Stimulated activated CD4-positive, alpha-beta T cell treated with anti-CD3 and anti-CD28 coated beads, Interleukin-15, amount 100 ng/mL, for 24 hours (primary cell): ENCODE measurements around the gene DEFB113.
"Not testable (repeated sequence)": the region's sequence is repeated elsewhere in the genome, so short reads cannot be mapped to it uniquely, and the experiment has no call there.

Source experiments
- DNase-seq: peaks from one replicate; pipeline ENCODE4 v3.0.0-alpha.2; 2020

The DEFB113 gene, protein sequence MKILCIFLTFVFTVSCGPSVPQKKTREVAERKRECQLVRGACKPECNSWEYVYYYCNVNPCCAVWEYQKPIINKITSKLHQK

DNA sequence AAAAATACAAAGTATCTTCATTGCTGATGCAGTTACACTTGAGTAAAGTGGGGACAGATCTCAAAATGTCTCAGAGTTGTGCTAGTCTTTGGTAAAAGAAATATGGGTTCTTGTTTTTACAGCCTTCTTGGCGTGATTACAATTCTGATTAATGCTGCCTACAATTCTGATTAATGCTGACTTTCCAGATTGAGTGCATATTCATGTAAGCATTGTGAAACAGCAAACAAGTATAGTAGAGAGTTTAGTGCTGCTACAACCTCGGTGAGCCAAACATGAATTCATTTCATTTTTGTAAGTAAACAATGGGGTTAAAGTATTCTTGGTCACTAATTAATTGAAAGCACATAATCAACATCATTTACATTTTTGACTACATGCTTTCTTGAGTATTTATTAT lies at the start of gene DEFB113:
DEFB113 (minus strand) TSS at position 21 of the 400 bp plus-strand sequence; CDS start at position 21, 0 bp downstream.
- DNase-seq = no peak

DNA sequence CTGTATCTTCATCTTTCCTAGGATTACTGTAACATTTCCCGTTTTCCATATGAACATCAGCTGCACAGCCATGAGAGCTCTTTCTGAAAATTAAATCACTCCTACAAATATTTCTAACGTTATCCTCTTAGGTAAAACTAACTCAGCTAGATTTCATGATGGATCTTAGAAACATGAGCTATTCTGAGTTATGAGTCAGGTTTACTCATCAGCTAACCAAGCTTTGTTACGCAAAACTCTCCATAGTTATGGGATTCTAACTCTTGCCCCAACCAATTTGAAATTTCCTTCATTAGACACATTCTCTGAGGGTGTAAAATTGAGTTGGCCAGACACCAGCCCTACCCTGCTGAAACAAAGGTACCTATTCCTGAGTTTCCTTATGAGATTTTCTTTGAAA lies 38.4 kb upstream of the DEFB113 start:
- DNase-seq = no peak

DNA sequence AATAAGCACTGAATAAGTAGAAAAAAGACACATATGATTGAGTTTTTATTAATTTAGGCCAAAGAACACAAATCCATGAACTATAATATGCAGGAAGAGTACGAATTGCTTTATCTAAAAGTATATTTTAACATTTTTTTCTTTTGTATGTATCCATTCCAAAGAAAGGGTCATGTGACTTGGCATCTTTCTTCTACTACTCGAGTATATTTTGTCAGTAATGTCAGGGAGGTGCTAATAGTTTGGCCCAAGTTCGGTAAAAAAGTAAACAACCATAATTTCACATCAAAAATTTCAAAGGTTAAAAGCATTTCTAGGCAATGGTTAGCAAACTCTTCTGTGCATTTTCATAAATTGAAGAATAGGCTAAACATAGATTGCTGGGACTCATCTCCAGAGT lies 33.7 kb upstream of the DEFB113 start:
- no peak for DNase-seq

DNA sequence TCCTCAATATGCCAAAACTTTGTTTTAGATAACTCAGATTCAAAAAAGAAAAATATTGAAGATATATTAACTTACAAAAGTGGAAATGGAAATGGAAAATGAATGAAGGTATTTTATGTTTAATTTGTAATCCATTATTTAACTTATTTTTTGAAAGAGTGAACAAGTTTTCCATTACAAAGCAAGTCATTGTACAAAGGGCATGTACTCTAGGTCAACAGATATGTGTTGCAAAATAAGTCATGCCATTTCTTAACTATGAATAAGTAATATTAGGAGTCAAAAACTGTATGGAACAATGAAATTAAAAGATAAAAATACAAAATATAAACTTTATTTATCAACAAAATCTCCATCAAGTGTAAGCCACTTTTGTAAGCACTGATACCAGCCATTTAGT lies 25.9 kb upstream of the DEFB113 start:
- DNase-seq = no peak

DNA sequence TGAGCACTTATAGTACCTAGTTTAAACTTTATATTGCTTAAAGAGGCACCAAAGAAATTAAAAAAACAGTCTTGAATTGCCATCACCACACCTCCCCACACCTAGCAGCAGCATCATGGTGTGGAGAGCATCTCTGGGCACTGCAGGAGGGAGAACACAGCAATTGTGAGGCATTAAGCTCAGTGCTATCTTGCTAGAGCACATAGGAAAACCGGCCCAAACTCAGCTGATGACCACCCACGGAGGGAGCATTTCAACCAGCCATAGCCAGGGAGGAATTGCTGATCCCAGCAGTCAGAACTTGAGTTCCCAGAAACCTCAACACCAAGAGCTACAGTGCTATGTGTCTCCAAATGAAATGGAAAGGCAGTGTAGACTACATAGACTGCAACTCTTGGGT lies 19.5 kb upstream of the DEFB113 start:
- DNase-seq = no peak

DNA sequence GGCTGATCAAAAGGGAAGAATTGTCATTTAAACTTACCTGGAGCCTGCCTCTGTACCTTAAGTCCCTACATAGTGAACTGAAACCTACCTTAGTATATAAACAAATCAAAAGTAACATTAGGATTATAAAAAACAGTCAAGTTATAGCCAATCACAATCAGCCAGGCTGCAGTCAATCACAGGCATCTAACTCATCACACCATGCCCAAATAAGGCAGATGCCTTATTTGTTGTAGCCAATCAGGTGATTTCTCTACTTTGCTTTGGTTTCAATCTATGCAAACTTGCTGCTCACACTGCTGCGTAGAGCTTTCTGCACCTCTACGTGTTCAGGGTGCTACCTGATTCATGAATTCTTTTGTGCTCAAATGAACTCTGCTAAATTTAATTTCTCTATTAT lies 18.3 kb upstream of the DEFB113 start:
- no peak for DNase-seq

DNA sequence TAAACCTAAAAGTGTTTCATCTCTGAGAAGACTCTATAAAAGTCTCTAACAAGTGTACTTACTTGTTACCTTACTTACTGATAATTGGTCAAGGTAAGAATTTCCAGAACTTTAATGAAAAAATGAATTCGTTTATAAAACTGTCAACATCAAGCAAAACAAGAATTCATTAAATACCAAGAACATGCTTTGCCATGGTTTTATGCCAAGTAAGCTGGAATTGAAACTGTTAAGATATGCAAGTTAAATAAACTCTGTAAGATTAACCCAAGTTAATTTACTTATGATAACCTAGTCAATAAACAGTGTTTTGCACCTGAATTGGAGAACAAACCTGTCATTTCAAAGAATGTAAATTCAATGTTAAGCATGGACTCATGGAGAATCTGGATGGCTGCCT lies 17.1 kb upstream of the DEFB113 start:
- no peak for DNase-seq

DNA sequence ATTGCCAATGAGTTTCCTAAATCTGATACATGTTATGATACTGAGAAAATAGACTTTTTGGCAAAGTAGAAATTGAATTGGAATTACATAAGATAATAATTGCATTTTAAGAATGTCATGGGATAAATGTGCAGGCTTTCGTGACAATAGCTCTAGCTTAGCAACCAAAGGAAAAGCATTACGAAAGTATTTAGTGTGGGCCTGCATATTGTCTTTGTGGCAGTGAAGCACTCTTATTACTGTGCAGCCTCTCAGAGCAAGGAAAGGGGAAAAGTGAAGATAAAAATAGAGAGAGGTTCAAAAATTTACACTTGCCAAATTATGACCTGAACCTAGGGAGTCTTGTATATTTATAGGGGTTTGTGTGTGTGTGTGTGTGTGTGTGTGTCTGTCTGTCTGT lies 12.6 kb upstream of the DEFB113 start:
- no peak for DNase-seq

DNA sequence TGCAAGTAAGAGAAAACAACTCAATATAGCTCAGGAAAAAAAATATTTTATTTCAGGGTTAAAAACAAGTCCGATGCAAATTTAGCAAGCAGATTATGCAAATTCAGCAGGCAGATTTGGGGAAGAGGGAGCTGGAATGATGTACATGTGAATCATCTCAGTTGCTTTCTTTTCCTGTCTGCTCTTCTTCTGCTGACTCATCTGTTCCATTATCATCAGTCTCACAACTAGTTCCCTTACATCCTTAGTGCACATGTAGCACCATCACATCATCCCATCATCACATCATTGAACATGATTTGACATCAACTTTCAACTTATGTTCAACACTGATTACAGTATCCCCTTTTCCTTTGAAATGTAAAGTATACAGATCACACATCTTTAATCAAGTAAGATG lies 11.5 kb upstream of the DEFB113 start:
- DNase-seq = no peak

DNA sequence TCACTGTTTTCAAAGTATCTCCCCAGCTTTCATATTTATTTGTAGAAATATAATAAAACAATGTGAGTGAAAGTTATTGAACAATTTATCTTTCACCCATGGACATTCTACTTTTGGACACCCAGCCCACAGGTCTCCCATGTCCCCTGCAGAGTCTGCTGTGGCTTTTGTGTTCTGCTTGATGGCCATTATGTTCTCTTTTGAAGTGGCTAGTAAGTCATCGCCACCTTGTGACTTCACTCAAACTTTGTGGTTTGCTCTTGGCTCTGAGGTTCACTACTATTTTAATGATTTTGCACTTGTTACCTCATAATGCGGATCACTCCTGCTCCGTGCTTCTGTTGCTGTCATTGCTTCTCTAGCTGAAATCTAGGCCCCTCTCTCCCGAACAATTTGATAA lies 10.2 kb upstream of the DEFB113 start:
- no peak for DNase-seq

DNA sequence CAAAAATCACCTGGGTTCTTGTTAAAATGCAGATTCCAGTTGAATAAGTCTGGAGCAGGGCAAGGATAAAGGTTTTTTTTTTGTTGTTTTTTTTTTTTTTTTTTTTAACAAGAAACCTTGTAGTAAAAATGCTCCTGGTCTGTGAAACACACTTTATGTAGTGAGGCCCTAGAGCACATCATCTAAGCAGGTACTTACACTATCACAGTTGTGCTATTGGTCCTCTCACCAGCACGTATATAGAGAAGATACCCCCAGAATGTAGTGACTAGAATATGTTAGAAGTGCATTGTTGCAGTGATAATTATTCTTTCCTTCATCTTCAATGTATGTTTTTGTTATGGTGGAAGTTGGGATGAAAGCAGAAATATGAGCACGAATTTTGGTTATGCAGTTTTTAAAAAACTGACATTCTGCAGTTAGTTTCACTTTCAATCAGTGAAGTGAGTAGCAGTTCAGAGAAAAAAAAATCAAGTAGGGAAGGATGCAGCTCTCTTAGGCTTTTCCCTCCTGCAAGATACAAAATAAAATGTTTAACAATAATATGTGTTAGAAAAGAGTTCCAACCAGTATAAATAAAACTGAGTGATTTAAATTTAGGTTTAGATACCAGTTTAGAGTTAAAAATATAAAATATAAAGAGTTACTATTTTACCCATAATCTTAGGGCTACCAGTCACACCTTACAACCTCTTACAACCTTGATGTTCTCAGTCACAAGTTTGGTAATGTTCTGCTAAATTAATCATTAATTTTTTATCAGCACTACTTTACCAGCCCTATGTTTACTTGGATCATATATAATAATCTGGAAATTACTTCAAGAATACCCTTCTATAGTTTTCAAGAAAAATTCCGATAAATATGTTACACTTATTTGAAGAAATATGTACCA lies 9.2 kb upstream of the DEFB113 start:
- DNase-seq = no peak

DNA sequence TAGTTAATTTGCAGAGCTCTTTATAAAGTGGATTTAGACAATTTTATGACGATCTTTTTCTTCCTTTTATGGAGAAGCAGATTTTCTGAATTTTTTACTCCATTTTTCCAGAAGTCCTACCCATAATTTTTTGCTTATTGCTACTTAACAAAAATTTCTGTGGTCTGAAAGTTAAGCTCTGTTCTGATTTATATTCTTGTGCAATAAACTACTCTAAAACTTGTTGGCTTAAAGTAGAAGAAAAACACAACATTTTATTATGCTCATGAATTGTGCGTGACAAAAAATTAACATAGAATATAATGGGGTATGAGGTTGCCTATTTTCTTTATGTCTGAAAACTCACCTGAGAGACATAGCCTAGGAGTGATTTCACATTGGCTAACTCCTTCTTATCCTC lies 2.6 kb downstream of the DEFB113 start:
- DNase-seq = no peak

DNA sequence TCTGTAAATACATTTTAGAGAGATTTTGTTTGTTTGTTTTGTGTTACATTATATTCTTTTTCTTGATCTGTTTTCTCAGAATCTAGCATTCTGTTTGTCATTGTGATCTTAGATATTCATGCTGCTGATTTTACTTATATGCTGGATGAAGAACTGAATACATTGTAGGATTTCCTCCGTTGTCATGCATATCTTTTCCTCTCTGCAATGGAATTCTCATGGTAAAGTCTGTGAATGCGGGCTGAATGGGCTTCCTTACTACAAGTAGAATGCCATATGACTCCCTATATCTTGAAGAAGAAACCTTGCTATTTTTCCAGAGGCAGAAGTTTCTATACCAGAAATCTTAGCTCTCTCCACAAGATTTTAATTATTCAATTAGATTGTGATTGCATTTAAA lies 3.1 kb downstream of the DEFB113 start:
- DNase-seq = no peak

DNA sequence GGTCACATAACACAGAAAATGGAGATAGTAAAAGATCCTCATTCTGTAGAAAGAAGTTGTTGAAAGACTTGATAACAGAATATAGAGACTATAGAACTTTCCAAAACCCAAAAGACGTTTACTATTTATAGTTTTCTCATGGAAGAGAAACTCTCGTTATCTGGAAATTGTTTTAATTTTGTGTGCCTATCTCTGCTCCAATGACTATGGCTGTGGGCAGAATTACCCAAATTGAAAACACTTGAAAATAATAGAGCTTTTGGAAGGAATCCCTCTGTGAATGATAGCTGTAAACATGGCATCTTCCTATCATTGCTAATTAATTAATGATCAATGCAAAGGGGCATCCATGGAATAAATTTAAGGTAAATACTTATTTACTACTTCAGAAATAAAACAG lies 5.4 kb downstream of the DEFB113 start, which contains the start of gene DEFB114:
DEFB114 (minus strand) TSS at position 101 of the 400 bp plus-strand sequence; CDS start at position 42, 59 bp downstream.
- DNase-seq = no peak

DNA sequence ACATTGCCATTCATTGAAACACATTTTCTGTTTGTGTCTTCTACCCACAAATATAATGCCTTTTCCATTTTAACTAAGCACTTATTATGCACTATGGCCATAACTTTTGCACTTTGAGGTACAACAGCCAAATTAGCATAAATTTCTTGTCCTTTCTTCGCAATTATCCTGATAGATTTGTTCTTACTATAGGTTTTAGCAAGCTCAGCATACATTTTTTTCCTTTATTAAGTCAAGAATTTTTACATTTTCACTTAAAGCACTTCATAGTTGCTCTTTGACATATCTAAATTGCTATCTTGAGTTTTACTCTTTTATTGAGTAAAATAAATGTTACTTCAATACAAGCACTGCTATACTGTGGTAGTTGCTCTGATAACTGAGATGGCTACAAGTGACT lies 11.2 kb downstream of the DEFB113 start:
- DNase-seq = no peak

DNA sequence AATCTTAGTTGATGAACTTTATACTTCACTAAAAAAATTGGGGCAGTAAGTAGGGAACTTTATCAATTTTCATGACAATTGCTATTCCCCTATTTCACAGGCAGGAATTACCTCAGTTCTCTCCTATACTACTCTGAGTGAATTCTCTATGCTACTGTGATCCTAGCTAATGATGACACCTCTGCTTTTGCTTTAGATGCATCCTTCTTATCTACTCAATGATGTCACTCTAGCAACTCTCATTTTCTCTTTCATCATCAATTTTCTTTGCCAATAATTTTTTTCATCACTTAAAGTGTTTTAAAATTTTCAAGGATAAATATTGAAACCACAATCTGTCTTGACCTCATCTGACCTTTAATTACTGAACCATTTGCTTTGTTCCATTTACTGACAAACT lies 13.6 kb downstream of the DEFB113 start:
- no peak for DNase-seq

DNA sequence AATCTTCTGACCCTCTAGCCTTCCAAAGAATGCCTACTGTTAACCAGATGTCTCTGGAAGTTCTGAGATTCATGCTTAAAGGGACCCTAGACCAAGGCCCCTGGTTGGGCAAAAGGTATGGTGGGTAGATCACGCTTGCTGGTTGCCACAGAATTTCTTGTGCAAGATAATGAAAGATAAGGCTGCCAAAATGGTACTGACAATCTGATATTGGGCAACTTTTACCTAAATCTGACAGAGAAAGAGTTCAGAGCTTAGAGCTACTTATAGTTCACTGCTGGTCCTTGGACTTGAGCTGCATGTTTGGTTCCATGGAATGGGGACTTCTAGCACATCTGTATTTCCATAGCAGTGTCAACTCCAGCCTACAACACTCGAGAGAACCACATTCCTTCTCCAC lies 17.5 kb downstream of the DEFB113 start:
- no peak for DNase-seq

DNA sequence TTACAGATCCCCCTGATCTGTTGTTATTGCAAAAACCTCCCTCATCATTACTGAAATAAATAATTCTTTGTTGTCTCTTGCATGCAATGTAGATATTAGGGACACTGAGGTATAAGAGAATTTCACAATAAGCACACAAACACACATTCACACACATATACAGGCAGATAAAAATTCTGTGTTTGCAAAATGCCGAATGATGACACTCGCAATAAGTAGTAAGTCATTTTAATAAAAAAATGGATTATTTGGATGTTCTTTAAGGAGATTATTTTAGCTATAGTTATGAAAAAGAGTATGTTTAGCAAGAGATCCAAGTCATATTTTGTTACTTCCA lies 19.0 kb downstream of the DEFB113 start:
- DNase-seq = no peak

DNA sequence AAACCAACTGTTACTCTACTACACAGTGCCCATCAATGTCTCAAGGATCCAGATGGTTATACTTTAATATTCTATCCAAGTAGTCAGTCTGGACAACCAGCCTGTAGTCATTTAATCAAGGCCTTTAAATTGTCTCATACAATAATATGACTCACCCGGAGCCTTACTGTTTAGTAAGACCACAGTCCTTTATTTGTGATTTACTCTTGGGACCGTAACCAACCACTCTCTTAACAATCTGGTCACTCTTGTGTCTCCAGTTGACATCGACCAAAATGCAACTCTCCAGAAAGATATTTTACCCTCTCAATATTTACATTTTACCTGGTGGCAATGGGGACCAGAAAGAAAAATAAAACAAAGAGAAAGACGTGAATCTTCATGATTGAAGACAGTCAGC lies 20.4 kb downstream of the DEFB113 start:
- no peak for DNase-seq

DNA sequence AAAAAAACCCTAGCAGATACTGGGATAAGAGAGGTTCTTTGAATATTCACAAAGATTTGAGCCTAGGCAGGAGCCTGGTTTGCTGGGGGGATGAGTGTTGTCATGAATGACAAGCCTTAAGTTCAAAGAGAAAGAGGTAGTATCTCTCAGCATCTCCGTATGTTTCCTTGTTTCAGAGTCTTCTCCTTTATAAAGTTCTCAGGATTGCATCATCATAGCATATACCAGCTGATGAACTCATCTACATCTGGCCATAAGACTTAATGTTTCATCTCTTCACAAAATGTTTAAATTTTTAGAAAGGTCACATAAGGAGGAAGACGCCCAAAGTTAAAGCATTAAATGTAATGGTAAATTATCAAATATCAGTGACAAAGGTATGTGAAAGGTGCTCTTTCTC lies 22.6 kb downstream of the DEFB113 start:
- no peak for DNase-seq

DNA sequence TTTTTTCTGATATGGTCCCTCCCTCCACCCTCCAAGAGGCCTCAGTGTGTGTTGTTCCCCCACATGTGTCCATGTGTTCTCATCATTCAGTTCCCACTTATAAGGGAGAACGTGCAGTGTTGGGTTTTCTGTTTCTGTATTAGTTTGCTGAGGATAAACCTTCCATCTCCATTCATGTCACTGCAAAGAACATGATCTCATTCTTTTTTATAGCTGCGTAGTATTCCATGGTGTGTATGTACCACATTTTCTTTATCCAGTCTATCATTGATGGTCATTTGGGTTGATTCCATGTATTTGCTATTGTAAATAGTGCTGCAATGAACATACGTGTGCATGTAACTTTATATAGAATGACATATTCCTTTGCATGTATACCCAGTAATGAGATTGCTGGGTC lies 25.4 kb downstream of the DEFB113 start:
- not testable (repeated sequence) for DNase-seq

DNA sequence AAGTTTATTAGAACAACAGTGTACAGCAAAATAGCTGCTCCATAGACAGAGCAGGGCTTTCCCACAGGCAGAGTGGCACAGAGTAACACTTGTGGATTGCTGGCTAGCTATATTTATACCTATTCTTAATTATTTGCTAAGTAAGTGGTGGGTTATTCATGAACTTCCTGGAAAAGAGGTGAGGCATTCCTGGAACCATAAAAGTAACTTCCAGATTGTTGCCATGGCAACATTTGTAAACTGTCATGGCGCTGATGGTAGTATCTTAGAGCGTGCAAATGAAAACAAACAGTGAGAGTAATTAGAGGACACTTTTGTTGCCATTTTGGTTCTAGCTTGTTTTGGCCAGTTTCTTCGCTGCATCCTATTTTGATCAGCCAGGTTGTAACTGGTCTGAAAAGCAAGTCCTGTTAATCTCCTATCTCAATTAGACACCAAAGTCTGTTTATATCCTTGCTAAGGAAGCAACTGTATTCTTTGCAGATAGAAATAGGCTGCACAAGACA lies 29.4 kb downstream of the DEFB113 start:
- DNase-seq = no peak

DNA sequence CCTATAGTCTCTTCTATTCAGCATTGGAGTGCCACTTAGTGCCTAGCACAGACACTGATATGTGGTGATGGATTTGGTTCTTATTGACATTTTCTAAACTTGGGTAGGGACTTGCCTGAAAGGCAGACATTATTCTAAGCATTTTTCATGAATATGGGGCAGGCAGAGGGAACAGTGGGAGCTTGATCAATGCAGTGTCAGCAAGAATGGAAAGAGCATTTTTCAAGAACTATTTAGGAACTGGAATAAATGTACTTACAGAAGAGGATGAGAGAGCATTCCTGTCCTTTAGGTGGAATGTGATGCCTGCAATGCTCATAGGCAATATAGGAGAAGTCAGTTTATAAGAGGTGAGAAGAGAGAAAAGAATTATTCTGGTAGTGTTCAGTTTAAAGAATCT lies 31.6 kb downstream of the DEFB113 start:
- no peak for DNase-seq

DNA sequence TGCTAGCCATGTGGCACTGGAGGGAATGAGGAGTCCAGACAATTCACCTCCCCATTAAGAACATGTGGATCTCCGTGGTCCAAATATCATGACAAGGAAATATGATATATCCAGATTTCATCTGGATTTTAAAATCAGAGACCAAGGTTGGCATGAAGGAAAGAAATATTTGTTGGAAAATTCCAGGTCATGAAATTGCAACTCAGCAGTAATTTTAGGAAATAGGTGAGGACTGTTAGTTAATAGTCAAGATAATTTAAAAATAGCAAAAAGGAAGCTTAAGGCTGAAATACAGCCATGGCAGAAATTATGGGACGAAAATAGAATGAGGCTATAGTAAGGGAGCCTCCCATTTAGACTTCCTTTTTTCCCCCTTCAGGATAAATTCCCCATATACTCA lies 32.4 kb downstream of the DEFB113 start:
- DNase-seq = no peak

DNA sequence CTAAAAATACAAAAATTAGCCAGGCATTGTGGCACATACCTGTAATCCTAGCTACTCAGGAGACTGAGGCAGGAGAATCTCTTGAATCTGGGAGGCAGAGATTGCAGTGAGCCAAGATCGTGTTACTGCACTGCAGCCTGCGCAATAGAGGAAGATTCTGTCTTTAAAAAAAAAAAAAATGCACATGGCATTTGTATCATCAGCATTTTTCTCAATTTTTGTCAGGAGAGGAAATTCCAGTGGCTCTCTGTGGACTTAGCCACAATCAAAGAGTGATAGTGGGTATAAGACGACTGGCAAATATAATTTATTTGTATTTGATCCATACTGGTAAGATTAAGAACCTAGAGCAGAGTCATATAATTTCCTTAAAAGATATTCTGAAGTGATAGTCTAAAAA lies 34.0 kb downstream of the DEFB113 start:
- no peak for DNase-seq
